ENCODE measurements around the gene IL1RAPL1.
A peak's percentile ranks its signal among the peaks of the same experiment; 100 is the strongest.

IL1RAPL1 gene

GRCh38 chrX:29890646-29891200 lies 1303.5 kb downstream of the IL1RAPL1 start:
- TF ChIP-seq, protein P1, sequence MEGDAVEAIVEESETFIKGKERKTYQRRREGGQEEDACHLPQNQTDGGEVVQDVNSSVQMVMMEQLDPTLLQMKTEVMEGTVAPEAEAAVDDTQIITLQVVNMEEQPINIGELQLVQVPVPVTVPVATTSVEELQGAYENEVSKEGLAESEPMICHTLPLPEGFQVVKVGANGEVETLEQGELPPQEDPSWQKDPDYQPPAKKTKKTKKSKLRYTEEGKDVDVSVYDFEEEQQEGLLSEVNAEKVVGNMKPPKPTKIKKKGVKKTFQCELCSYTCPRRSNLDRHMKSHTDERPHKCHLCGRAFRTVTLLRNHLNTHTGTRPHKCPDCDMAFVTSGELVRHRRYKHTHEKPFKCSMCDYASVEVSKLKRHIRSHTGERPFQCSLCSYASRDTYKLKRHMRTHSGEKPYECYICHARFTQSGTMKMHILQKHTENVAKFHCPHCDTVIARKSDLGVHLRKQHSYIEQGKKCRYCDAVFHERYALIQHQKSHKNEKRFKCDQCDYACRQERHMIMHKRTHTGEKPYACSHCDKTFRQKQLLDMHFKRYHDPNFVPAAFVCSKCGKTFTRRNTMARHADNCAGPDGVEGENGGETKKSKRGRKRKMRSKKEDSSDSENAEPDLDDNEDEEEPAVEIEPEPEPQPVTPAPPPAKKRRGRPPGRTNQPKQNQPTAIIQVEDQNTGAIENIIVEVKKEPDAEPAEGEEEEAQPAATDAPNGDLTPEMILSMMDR (conservative IDR thresholded peaks at IDR 0.05; ENCODE audit: low read length): no peak

DNA sequence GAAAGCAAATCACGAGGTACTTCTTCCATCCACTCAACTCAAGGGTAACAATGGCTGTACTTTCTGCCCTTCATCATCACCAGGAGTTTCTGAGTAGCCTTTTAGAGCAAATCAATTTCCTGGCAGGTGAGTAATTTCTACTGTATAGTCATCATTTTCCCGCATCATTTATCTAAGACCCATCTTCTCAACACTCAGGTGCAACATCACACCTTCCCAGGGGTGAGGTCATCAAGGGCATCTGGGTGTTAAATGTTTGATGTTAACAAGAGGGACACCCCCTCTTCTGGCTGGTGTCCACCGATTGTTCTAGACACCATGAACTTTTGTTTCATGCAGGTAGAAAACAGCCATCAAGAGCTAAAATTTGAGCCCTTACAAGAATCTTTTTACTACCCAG lies 1314.8 kb downstream of the IL1RAPL1 start:
- no peak overlapping the region for H3K4me3 ChIP-seq (ENCODE audit: low read length)
- TF ChIP-seq, protein P1 (conservative IDR thresholded peaks at IDR 0.05; ENCODE audit: low read length): no peak
- DNase-seq (ENCODE audit: low read depth): no peak

More at GRCh38 chrX:29890646-29891200, 1303.5 kb downstream of the IL1RAPL1 start:
- H3K4me3 ChIP-seq (ENCODE audit: low read length): no peak overlapping the region
- DNase-seq (ENCODE audit: low read depth): no peak

- peak; percentile 3 for DNase-seq (ENCODE audit: low read depth)
- TF ChIP-seq, protein P1 (conservative IDR thresholded peaks at IDR 0.05; ENCODE audit: low read length): peak; percentile 50; the same call in 1 of the 2 replicates
- no peak overlapping the region for H3K4me3 ChIP-seq (ENCODE audit: low read length)
These were observed 1316.1 kb downstream of the IL1RAPL1 start for GRCh38 chrX:29903360-29903759.

DNA sequence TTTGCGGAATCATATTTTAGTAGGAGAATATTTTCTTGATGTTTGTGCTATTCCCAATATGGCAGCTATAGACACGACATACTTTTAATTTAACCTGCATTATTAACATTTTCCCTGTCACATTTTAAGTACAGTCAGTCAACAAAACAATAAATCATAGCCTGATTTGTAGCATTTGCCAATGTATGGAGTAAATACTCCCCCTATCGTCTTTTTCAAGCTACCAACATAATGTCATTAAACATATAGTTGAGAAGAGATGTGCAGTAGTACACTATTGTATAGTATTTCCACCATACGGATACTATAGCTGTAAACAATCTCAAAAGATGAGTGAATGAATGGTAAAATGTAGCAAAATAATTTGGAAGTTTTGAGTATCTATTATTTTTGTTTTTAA lies 1324.4 kb downstream of the IL1RAPL1 start:
- H3K4me3 ChIP-seq (ENCODE audit: low read length): no peak overlapping the region
- DNase-seq (ENCODE audit: low read depth): no peak
- TF ChIP-seq, protein P1 (conservative IDR thresholded peaks at IDR 0.05; ENCODE audit: low read length): no peak

DNA sequence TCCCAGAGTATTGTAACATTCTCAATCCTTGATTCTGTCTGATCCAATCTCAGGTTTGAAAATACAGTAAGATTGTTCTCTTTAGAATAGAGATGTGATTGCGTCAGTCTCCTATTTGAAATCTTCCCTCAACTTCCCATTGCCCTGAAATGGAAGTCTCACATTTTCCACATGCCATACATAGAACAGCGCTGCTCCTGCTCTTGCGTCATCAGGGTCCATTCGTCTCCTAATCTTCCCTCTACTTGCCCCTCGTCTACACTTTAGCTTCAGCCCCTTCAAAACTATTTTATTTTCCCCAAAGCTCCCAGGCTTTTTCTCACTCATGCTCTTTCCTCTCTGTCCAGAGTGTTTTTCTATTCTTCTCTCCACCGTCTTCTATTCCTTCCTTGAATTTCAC lies 1326.4 kb downstream of the IL1RAPL1 start:
- no peak for DNase-seq (ENCODE audit: low read depth)
- no peak overlapping the region for H3K4me3 ChIP-seq (ENCODE audit: low read length)
- TF ChIP-seq, protein P1 (conservative IDR thresholded peaks at IDR 0.05; ENCODE audit: low read length): no peak

- DNase-seq (ENCODE audit: low read depth): no peak
- TF ChIP-seq, protein P1 (conservative IDR thresholded peaks at IDR 0.05; ENCODE audit: low read length): no peak
- no peak overlapping the region for H3K4me3 ChIP-seq (ENCODE audit: low read length)
These were observed 1335.4 kb downstream of the IL1RAPL1 start for GRCh38 chrX:29922607-29923006.

DNA sequence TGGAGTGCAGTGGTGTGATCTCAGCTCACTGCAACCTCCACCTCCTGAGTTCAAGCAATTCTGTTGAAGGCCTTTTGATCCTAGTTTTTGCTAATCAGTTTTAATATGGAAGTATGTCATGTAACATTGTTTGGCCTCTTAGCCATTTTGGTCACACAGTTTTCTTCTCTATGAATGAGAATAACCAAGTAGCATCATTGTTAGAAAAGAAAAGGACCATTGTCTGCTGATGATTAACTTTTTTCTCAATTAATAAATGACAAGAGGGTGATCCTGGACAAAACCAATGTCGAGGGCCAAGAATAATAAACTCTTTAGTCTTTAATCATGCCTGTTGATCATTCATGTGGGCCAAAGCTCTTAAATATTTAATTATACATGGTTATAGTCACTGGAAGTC lies 1338.8 kb downstream of the IL1RAPL1 start:
- no peak for DNase-seq (ENCODE audit: low read depth)
- no peak overlapping the region for H3K4me3 ChIP-seq (ENCODE audit: low read length)
- TF ChIP-seq, protein P1 (conservative IDR thresholded peaks at IDR 0.05; ENCODE audit: low read length): no peak

All from AG10803 (cell line).